B cell (primary cell): ENCODE measurements around the gene SENP1.

ENCODE experiments used
- EZH2 ChIP-seq: IDR thresholded peaks from 2 replicates; pipeline ENCODE4 v1.6.1; 2012; ENCODE audit warnings: borderline replicate concordance, low read depth, mild to moderate bottlenecking, moderate library complexity, low read length; ENCODE audit not compliant: insufficient read depth, poor library complexity, severe bottlenecking
- TF ChIP-seq, protein P1 (sequence below): fragments of 200-600 bp; IDR thresholded peaks from one replicate; pipeline ENCODE4 v1.8.0; 2022; ENCODE audit warnings: antibody characterized with exemption, mild to moderate bottlenecking

DNA sequence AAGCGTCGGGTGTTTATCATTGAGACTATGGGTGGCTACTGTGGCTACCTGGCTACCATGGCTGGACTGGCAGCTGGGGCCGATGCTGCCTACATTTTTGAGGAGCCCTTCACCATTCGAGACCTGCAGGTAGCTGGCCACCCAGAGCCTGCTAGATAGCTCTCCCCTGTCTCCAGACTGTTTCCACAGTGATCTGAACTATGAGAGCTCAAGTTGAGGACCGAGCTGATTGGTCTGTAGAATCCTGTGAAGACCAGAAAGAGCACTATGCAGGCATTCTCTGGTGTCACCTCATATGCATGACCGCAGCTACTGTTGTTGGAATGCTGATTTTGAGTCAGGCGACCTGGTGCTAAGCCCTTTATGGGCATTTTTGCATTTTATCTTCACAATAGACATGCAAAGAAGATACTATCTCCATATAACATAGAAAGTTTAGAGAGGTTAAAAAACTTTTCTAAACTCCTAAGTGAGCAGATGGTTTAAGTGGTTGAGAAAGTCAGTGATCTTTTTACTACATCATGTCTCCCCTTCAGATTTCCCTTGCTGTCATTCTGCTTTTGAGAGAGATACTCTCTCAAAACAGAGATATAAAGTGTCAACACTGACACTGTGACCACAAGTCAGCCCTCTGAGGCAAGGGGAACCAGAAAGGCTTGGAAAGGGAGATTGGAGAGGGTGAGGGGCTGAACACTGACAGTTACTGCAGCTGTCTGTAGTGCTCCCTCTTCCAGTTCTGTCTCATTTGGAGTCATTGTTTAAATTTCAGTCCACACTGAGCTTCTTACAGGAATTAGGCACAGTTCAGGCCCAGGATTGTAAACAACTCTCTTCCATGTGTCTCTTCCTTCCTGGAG is 37.2 kb upstream of the SENP1 start:
- TF ChIP-seq, protein P1, sequence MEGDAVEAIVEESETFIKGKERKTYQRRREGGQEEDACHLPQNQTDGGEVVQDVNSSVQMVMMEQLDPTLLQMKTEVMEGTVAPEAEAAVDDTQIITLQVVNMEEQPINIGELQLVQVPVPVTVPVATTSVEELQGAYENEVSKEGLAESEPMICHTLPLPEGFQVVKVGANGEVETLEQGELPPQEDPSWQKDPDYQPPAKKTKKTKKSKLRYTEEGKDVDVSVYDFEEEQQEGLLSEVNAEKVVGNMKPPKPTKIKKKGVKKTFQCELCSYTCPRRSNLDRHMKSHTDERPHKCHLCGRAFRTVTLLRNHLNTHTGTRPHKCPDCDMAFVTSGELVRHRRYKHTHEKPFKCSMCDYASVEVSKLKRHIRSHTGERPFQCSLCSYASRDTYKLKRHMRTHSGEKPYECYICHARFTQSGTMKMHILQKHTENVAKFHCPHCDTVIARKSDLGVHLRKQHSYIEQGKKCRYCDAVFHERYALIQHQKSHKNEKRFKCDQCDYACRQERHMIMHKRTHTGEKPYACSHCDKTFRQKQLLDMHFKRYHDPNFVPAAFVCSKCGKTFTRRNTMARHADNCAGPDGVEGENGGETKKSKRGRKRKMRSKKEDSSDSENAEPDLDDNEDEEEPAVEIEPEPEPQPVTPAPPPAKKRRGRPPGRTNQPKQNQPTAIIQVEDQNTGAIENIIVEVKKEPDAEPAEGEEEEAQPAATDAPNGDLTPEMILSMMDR = no peak
- no peak for TF ChIP-seq EZH2
